Nephron (organoid): Measurements from ENCODE around the gene MED29.

Experiments
- H3K27ac Mint-ChIP-seq, 3 experiments: 2 replicates each; pipeline ENCODE4 v1.8.0; 2020; ENCODE audit warnings: mixed read lengths in 3 of 3, mild to moderate bottlenecking in 2 of 3, moderate library complexity in 1 of 3
- H3K27me3 Mint-ChIP-seq: 2 replicates; pipeline ENCODE4 v1.8.0; 2021; ENCODE audit warnings: low read depth, mild to moderate bottlenecking, moderate library complexity, mixed read lengths
- H3K36me3 Mint-ChIP-seq: 2 replicates; pipeline ENCODE4 v1.8.0; 2020; ENCODE audit warnings: low read depth, mixed read lengths
- H3K4me1 Mint-ChIP-seq: 2 replicates; pipeline ENCODE4 v1.8.0; 2020; ENCODE audit warnings: mixed read lengths
- H3K4me3 Mint-ChIP-seq, 3 experiments: 2 replicates each; pipeline ENCODE4 v1.8.0; 2020; ENCODE audit warnings: mild to moderate bottlenecking in 3 of 3, mixed read lengths in 3 of 3, moderate library complexity in 2 of 3
- H3K9me3 Mint-ChIP-seq: 2 replicates; pipeline ENCODE4 v1.8.0; 2020; ENCODE audit warnings: mixed read lengths
- CTCF ChIP-seq, 3 experiments: fragments of 200-600 bp; sonication (generic); IDR thresholded peaks; one replicate each; pipeline ENCODE4 v1.5.0; 2021; ENCODE audit warnings: antibody characterized with exemption in 3 of 3; ENCODE audit not compliant: unreplicated experiment in 3 of 3

The MED29 gene

GRCh38 chr19:39405958-39406655 lies 14.9 kb downstream of the MED29 start:
- no peaks in the 10 kb centered on the region for H3K9me3 Mint-ChIP-seq
- H3K27ac Mint-ChIP-seq, result peak overlapping the region; percentile 79 to 97 (median 82)
- H3K36me3 Mint-ChIP-seq, result no peaks in the 10 kb centered on the region

GRCh38 chr19:39406656-39407409 lies 15.7 kb downstream of the MED29 start, which contains the start of gene ZFP36:
Gene ZFP36 (plus strand): TSS chr19:39406847. CDS start chr19:39406905, 58 bp downstream.
- Mint-ChIP-seq H3K9me3 (no peaks in the 10 kb centered on the region), H3K27ac (peak within 1 kb of the TSS; percentile 79 to 97 (median 82)), H3K27me3 (no peaks in the 10 kb centered on the region), H3K36me3 (no peaks in the 10 kb centered on the region), H3K4me3 (peak within 1 kb of the TSS; percentile 79 to 93 (median 90)), H3K4me1 (peaks cover 38% of the 10 kb centered on the region)
- no peak for TF ChIP-seq CTCF (IDR thresholded peaks at IDR 0.05; ENCODE audit: unreplicated experiment in 3 of 3)

More at GRCh38 chr19:39405958-39406655, 14.9 kb downstream of the MED29 start:
- no peaks in the 10 kb centered on the region for H3K27me3 Mint-ChIP-seq
- peaks cover 38% of the 10 kb centered on the region for H3K4me1 Mint-ChIP-seq
- H3K4me3 Mint-ChIP-seq, result peak overlapping the region; percentile 79 to 92 (median 88)
- no peak for TF ChIP-seq CTCF (IDR thresholded peaks at IDR 0.05; ENCODE audit: unreplicated experiment in 3 of 3)

GRCh38 chr19:39407410-39407659 lies 16.2 kb downstream of the MED29 start:
- Mint-ChIP-seq H3K27ac (peak overlapping the region; percentile 79 to 84 (median 79)), H3K9me3 (no peaks in the 10 kb centered on the region), H3K4me1 (peaks cover 38% of the 10 kb centered on the region), H3K4me3 (peak overlapping the region; percentile 79 to 93 (median 90)), H3K27me3 (peaks cover 5% of the 10 kb centered on the region), H3K36me3 (no peaks in the 10 kb centered on the region)
- no peak for TF ChIP-seq CTCF (IDR thresholded peaks at IDR 0.05; ENCODE audit: unreplicated experiment in 3 of 3)

- Mint-ChIP-seq H3K4me3 (peak overlapping the region; percentile 79 to 93 (median 90)), H3K36me3 (no peaks in the 10 kb centered on the region), H3K27me3 (peaks cover 5% of the 10 kb centered on the region), H3K9me3 (no peaks in the 10 kb centered on the region), H3K4me1 (peaks cover 37% of the 10 kb centered on the region), H3K27ac (peak overlapping the region in 2 of 3 experiments; percentile 44 to 97)
- TF ChIP-seq CTCF (IDR thresholded peaks at IDR 0.05; ENCODE audit: unreplicated experiment in 3 of 3), result no peak
These were observed 16.6 kb downstream of the MED29 start for GRCh38 chr19:39407660-39408391.

GRCh38 chr19:39408392-39409207 lies 17.4 kb downstream of the MED29 start:
- peak overlapping the region; percentile 91 to 98 (median 97) for H3K27ac Mint-ChIP-seq
- peaks cover 5% of the 10 kb centered on the region for H3K27me3 Mint-ChIP-seq
- no peaks in the 10 kb centered on the region for H3K9me3 Mint-ChIP-seq
- peak overlapping the region; percentile 79 to 93 (median 90) for H3K4me3 Mint-ChIP-seq
- no peak for TF ChIP-seq CTCF (IDR thresholded peaks at IDR 0.05; ENCODE audit: unreplicated experiment in 3 of 3)
- peaks cover 37% of the 10 kb centered on the region for H3K4me1 Mint-ChIP-seq
- H3K36me3 Mint-ChIP-seq, result no peaks in the 10 kb centered on the region
